IMR-90 (cell line): ENCODE data around the gene TAX1BP1.

Source experiments
- BHLHE40 ChIP-seq: fragments of 150-350 bp; IDR thresholded peaks from 2 replicates; pipeline ENCODE4 v1.6.1; 2016; ENCODE audit warnings: mild to moderate bottlenecking, low read depth, low read length
- POLR2A ChIP-seq: IDR thresholded peaks from 2 replicates; pipeline ENCODE4 v1.6.1; 2012; ENCODE audit warnings: mild to moderate bottlenecking, low read depth, low read length
- RAD21 ChIP-seq: IDR thresholded peaks from 2 replicates; pipeline ENCODE4 v1.6.1; 2012; ENCODE audit warnings: low read length, improper control_type of control experiment
- TF ChIP-seq, protein P1 (sequence below): conservative IDR thresholded peaks from 2 replicates; pipeline ENCODE4 v1.5.1; 2012; ENCODE audit warnings: mild to moderate bottlenecking, low read depth, low read length, improper control_type of control experiment

DNA sequence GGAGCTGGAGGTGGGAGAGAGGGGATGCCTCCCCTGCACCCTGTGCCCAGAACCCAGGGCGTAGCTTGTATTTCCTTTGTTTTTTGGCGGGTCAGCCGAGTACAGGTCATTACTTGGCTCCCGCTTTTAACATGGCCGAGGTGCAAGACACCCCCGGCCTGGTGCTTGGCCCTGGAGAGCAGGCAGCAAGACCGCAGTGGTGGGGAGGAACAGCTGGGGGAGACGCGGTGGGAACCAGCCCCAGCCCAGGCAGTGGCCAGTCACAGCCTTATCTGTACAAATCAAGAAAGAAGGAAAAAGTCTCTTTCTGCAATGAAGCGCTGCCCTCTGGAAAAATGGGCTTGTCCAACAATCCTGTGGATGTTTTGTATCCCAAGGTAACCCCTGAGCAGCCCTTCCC, 99.1 kb downstream of the TAX1BP1 start:
- TF ChIP-seq POLR2A = no peak
- no peak for TF ChIP-seq RAD21
- TF ChIP-seq, protein P1, sequence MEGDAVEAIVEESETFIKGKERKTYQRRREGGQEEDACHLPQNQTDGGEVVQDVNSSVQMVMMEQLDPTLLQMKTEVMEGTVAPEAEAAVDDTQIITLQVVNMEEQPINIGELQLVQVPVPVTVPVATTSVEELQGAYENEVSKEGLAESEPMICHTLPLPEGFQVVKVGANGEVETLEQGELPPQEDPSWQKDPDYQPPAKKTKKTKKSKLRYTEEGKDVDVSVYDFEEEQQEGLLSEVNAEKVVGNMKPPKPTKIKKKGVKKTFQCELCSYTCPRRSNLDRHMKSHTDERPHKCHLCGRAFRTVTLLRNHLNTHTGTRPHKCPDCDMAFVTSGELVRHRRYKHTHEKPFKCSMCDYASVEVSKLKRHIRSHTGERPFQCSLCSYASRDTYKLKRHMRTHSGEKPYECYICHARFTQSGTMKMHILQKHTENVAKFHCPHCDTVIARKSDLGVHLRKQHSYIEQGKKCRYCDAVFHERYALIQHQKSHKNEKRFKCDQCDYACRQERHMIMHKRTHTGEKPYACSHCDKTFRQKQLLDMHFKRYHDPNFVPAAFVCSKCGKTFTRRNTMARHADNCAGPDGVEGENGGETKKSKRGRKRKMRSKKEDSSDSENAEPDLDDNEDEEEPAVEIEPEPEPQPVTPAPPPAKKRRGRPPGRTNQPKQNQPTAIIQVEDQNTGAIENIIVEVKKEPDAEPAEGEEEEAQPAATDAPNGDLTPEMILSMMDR = no peak
- TF ChIP-seq BHLHE40 = no peak
